ENCODE data around the gene ATG14.
"Not testable (repeated sequence)": the region's sequence is repeated elsewhere in the genome, so short reads cannot be mapped to it uniquely, and the experiment has no call there.

ATG14 gene

GRCh38 chr14:55433880-55434804, 22.5 kb upstream of the ATG14 start:
- DNase-seq (ENCODE audit: low read depth), result no peak

GRCh38 chr14:55432628-55433027, 21.0 kb upstream of the ATG14 start:
- DNase-seq (ENCODE audit: low read depth), result no peak

GRCh38 chr14:55430024-55430690, 18.5 kb upstream of the ATG14 start:
- peak; percentile 35 for DNase-seq (ENCODE audit: low read depth)

GRCh38 chr14:55427439-55427838, 15.8 kb upstream of the ATG14 start:
- DNase-seq (ENCODE audit: low read depth), result no peak

- DNase-seq (ENCODE audit: low read depth), result no peak
Observed at GRCh38 chr14:55426891-55427290, 15.3 kb upstream of the ATG14 start.

GRCh38 chr14:55425091-55425490, 13.5 kb upstream of the ATG14 start:
- no peak for DNase-seq (ENCODE audit: low read depth)

GRCh38 chr14:55423969-55424368, 12.3 kb upstream of the ATG14 start:
- no peak for DNase-seq (ENCODE audit: low read depth)

GRCh38 chr14:55422338-55422737, 10.7 kb upstream of the ATG14 start:
- DNase-seq (ENCODE audit: low read depth), result not testable (repeated sequence)

- DNase-seq (ENCODE audit: low read depth), result no peak
Observed at GRCh38 chr14:55419663-55420062, 8.0 kb upstream of the ATG14 start.

- no peak for DNase-seq (ENCODE audit: low read depth)
Observed at GRCh38 chr14:55418411-55418810, 6.8 kb upstream of the ATG14 start.

- no peak for DNase-seq (ENCODE audit: low read depth)
Observed at GRCh38 chr14:55417955-55418354, 6.3 kb upstream of the ATG14 start.

- DNase-seq (ENCODE audit: low read depth), result no peak
Observed at GRCh38 chr14:55416866-55417265, 5.2 kb upstream of the ATG14 start.

GRCh38 chr14:55414551-55414950, 2.9 kb upstream of the ATG14 start:
- DNase-seq (ENCODE audit: low read depth), result no peak

- DNase-seq (ENCODE audit: low read depth), result no peak
Observed at GRCh38 chr14:55412676-55413075, 1.0 kb upstream of the ATG14 start.

- DNase-seq (ENCODE audit: low read depth), result no peak
Observed at GRCh38 chr14:55410876-55411275, 754 bp downstream of the ATG14 start.

GRCh38 chr14:55404173-55404854, 7.3 kb downstream of the ATG14 start:
- no peak for DNase-seq (ENCODE audit: low read depth)

GRCh38 chr14:55401751-55402150, 9.9 kb downstream of the ATG14 start:
- no peak for DNase-seq (ENCODE audit: low read depth)

GRCh38 chr14:55399852-55400251, 11.8 kb downstream of the ATG14 start:
- no peak for DNase-seq (ENCODE audit: low read depth)

- DNase-seq (ENCODE audit: low read depth), result no peak
Observed at GRCh38 chr14:55399183-55399582, 12.4 kb downstream of the ATG14 start.

- DNase-seq (ENCODE audit: low read depth), result peak; percentile 89
Observed at GRCh38 chr14:55398679-55399078, 13.0 kb downstream of the ATG14 start.

- DNase-seq (ENCODE audit: low read depth), result peak; percentile 58
Observed at GRCh38 chr14:55389330-55389729, 22.3 kb downstream of the ATG14 start.

- peak; percentile 85 for DNase-seq (ENCODE audit: low read depth)
Observed at GRCh38 chr14:55388160-55388559, 23.5 kb downstream of the ATG14 start.

GRCh38 chr14:55387121-55387520, 24.5 kb downstream of the ATG14 start:
- DNase-seq (ENCODE audit: low read depth), result no peak

Data from HS-5 (cell line).